HEK293 (cell line): ENCODE measurements around the gene DDAH1.

Experiments
- GFI1B ChIP-seq: fragments of 450-650 bp; formaldehyde crosslinking; IDR thresholded peaks from 2 replicates; pipeline ENCODE4 v1.5.1; 2016; ENCODE audit warnings: missing biosample characterization, missing genetic modification characterization
- HIC1 ChIP-seq: fragments of 450-650 bp; formaldehyde crosslinking; IDR thresholded peaks from 2 replicates; pipeline ENCODE4 v1.5.1; 2016; ENCODE audit warnings: missing biosample characterization, missing genetic modification characterization
- PRDM10 ChIP-seq: fragments of 450-650 bp; formaldehyde crosslinking; IDR thresholded peaks from 2 replicates; pipeline ENCODE4 v1.5.1; 2016; ENCODE audit warnings: missing biosample characterization, missing genetic modification characterization
- PRDM2 ChIP-seq: fragments of 450-650 bp; formaldehyde crosslinking; IDR thresholded peaks from 2 replicates; pipeline ENCODE4 v1.5.1; 2016; ENCODE audit warnings: missing biosample characterization, missing genetic modification characterization, borderline replicate concordance
- ZBTB8A ChIP-seq: fragments of 450-650 bp; formaldehyde crosslinking; IDR thresholded peaks from 2 replicates; pipeline ENCODE4 v1.5.1; 2016; ENCODE audit warnings: missing biosample characterization, missing genetic modification characterization
- ZFP3 ChIP-seq: fragments of 450-650 bp; formaldehyde crosslinking; IDR thresholded peaks from 2 replicates; pipeline ENCODE4 v1.5.1; 2016; ENCODE audit warnings: low read depth, missing biosample characterization, missing genetic modification characterization
- ZNF140 ChIP-seq: fragments of 450-650 bp; formaldehyde crosslinking; IDR thresholded peaks from 2 replicates; pipeline ENCODE4 v1.5.1; 2016; ENCODE audit warnings: missing biosample characterization, missing genetic modification characterization
- ZNF221 ChIP-seq: fragments of 450-650 bp; formaldehyde crosslinking; IDR thresholded peaks from 2 replicates; pipeline ENCODE4 v1.5.1; 2017; ENCODE audit warnings: missing biosample characterization, missing genetic modification characterization, borderline replicate concordance
- ZNF274 ChIP-seq, 2 experiments: fragments of 200-500 bp in 1 of 2; fragments of 450-650 bp in 1 of 2; sonication (Bioruptor generic) in 1 of 2; formaldehyde crosslinking in 1 of 2; IDR thresholded peaks; 2 replicates each; pipeline versions ENCODE4 v1.5.1 to v1.6.1; 2014 to 2016; ENCODE audit warnings: borderline replicate concordance in 1 of 2, inconsistent platforms in 1 of 2, low read length in 1 of 2, missing biosample characterization in 1 of 2, missing genetic modification characterization in 1 of 2
- ZNF394 ChIP-seq: fragments of 450-650 bp; formaldehyde crosslinking; IDR thresholded peaks from 2 replicates; pipeline ENCODE4 v1.5.1; 2016; ENCODE audit warnings: missing biosample characterization, missing genetic modification characterization, mild to moderate bottlenecking, moderate library complexity, borderline replicate concordance
- ZNF398 ChIP-seq: fragments of 450-650 bp; formaldehyde crosslinking; IDR thresholded peaks from 2 replicates; pipeline ENCODE4 v1.5.1; 2017; ENCODE audit warnings: missing biosample characterization, missing genetic modification characterization
- ZNF416 ChIP-seq: fragments of 450-650 bp; formaldehyde crosslinking; IDR thresholded peaks from 2 replicates; pipeline ENCODE4 v1.5.1; 2016; ENCODE audit warnings: missing biosample characterization, missing genetic modification characterization
- ZNF449 ChIP-seq: fragments of 450-650 bp; formaldehyde crosslinking; IDR thresholded peaks from 2 replicates; pipeline ENCODE4 v1.5.1; 2017; ENCODE audit warnings: missing biosample characterization, mild to moderate bottlenecking, missing genetic modification characterization, moderate library complexity
- ZNF488 ChIP-seq: fragments of 450-650 bp; formaldehyde crosslinking; IDR thresholded peaks from 2 replicates; pipeline ENCODE4 v1.5.1; 2016; ENCODE audit warnings: missing biosample characterization, missing genetic modification characterization
- ZNF521 ChIP-seq: fragments of 450-650 bp; formaldehyde crosslinking; IDR thresholded peaks from 2 replicates; pipeline ENCODE4 v1.5.1; 2017; ENCODE audit warnings: missing biosample characterization, mild to moderate bottlenecking, missing genetic modification characterization
- ZNF585B ChIP-seq: fragments of 450-650 bp; formaldehyde crosslinking; IDR thresholded peaks from 2 replicates; pipeline ENCODE4 v1.5.1; 2016; ENCODE audit warnings: missing biosample characterization, missing genetic modification characterization
- ZNF654 ChIP-seq: fragments of 450-650 bp; formaldehyde crosslinking; IDR thresholded peaks from 2 replicates; pipeline ENCODE4 v1.5.1; 2016; ENCODE audit warnings: low read depth, missing biosample characterization, missing genetic modification characterization
- ZNF776 ChIP-seq: fragments of 450-650 bp; formaldehyde crosslinking; IDR thresholded peaks from 2 replicates; pipeline ENCODE4 v1.5.0; 2017; ENCODE audit warnings: missing biosample characterization, missing genetic modification characterization, borderline replicate concordance
- ZSCAN5A ChIP-seq: fragments of 450-650 bp; formaldehyde crosslinking; IDR thresholded peaks from 2 replicates; pipeline ENCODE4 v1.5.1; 2016; ENCODE audit warnings: missing biosample characterization, missing genetic modification characterization

Gene DDAH1

GRCh38 chr1:85297855-85298629 is 166.9 kb downstream of the DDAH1 start (continued):
- TF ChIP-seq ZNF449 = peak; percentile 62; the same call in 1 of the 2 replicates
- peak; percentile 43; the same call in 1 of the 2 replicates for TF ChIP-seq ZNF221 (tag by site-specific recombination)
- TF ChIP-seq ZBTB8A = peak; percentile 70; the same call in 1 of the 2 replicates
- no peak for TF ChIP-seq ZNF416 (tag by site-specific recombination)
- TF ChIP-seq ZNF488 (tag by site-specific recombination) = no peak
- peak; percentile 85 for TF ChIP-seq PRDM10 (tag by site-specific recombination)
- peak; percentile 87 for TF ChIP-seq ZNF394 (tag by site-specific recombination)
- no peak for TF ChIP-seq ZNF274 (IDR thresholded peaks at IDR 0.05; ENCODE audit: low read length)
- TF ChIP-seq ZNF274 (tag by site-specific recombination; IDR thresholded peaks at IDR 0.05; ENCODE audit: borderline replicate concordance) = no peak
- peak; percentile 15; the same call in 1 of the 2 replicates for TF ChIP-seq ZNF654 (tag by site-specific recombination)
- peak; percentile 98 for TF ChIP-seq HIC1 (tag by site-specific recombination)
- TF ChIP-seq ZSCAN5A (tag by site-specific recombination) = no peak
- TF ChIP-seq ZNF585B = no peak
- peak; percentile 78; the same call in 1 of the 2 replicates for TF ChIP-seq ZNF776 (tag by site-specific recombination)
- TF ChIP-seq ZNF140 (tag by site-specific recombination) = no peak
- TF ChIP-seq PRDM2 = no peak
- peak; percentile 52; the same call in 1 of the 2 replicates for TF ChIP-seq GFI1B (tag by site-specific recombination)
- TF ChIP-seq ZNF398 (tag by site-specific recombination) = peak; percentile 84
- no peak for TF ChIP-seq ZFP3
- TF ChIP-seq ZNF521 = no peak
